Esophagus squamous epithelium (tissue), 4 donors: ENCODE measurements around the gene CRYBA4.

Experiments used
- POLR2A ChIP-seq, 4 donors: fragments of 450-650 bp; IDR thresholded peaks; one replicate each; pipeline ENCODE4 v1.6.1; 2017; ENCODE audit warnings: antibody characterized with exemption in 4 of 4, mild to moderate bottlenecking in 4 of 4, moderate library complexity in 3 of 4
- TF ChIP-seq, protein P1 (sequence below), 6 experiments: fragments of 450-650 bp in 4 of 6; fragments of 200-600 bp in 2 of 6; sonication (generic) in 2 of 6; IDR thresholded peaks; one replicate each; pipeline ENCODE4 v1.5.1; 2016 to 2019; ENCODE audit warnings: antibody characterized with exemption in 6 of 6, mild to moderate bottlenecking in 4 of 6, moderate library complexity in 4 of 6

DNA sequence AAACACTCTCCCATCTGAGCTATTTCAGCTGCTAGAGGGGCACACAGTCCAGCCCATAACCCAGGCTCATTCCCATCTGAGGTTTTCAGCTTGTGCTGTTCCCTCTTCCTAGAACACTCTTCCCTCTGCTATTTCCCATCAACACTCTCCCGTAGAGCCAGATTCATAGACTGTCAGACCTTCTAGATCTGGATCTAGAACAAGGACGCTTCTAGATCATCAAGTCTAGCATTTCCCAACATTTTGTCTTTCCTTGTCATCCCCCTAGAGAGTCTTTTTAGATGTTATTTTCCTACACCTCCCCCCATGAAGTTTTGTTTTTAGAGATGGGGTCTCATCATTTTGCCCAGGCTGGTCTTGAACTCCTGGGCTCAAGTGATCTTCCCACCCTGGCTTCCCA is 13.4 kb downstream of the CRYBA4 start:
- no peak for TF ChIP-seq POLR2A (IDR thresholded peaks at IDR 0.05)
- TF ChIP-seq, protein P1, sequence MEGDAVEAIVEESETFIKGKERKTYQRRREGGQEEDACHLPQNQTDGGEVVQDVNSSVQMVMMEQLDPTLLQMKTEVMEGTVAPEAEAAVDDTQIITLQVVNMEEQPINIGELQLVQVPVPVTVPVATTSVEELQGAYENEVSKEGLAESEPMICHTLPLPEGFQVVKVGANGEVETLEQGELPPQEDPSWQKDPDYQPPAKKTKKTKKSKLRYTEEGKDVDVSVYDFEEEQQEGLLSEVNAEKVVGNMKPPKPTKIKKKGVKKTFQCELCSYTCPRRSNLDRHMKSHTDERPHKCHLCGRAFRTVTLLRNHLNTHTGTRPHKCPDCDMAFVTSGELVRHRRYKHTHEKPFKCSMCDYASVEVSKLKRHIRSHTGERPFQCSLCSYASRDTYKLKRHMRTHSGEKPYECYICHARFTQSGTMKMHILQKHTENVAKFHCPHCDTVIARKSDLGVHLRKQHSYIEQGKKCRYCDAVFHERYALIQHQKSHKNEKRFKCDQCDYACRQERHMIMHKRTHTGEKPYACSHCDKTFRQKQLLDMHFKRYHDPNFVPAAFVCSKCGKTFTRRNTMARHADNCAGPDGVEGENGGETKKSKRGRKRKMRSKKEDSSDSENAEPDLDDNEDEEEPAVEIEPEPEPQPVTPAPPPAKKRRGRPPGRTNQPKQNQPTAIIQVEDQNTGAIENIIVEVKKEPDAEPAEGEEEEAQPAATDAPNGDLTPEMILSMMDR (IDR thresholded peaks at IDR 0.05) = no peak
